ENCODE data around the gene DCLK3. TPM values are rescaled to one million over a fixed set of nuclear protein-coding genes. Genes with fewer than 3 reads are reported as not detected.

The DCLK3 gene
- total RNA-seq, 1 experiment from 2014 or later, result 0.06 TPM

- CTCF ChIA-PET, result no interaction called here
- no peaks in the 10 kb centered on the region for H3K36me3 ChIP-seq (ENCODE audit: insufficient read depth, low read length, poor library complexity, severe bottlenecking)
- no peak overlapping the region for H3K27ac ChIP-seq (ENCODE audit: low read depth, low read length, poor library complexity, severe bottlenecking)
- TF ChIP-seq, protein P1, sequence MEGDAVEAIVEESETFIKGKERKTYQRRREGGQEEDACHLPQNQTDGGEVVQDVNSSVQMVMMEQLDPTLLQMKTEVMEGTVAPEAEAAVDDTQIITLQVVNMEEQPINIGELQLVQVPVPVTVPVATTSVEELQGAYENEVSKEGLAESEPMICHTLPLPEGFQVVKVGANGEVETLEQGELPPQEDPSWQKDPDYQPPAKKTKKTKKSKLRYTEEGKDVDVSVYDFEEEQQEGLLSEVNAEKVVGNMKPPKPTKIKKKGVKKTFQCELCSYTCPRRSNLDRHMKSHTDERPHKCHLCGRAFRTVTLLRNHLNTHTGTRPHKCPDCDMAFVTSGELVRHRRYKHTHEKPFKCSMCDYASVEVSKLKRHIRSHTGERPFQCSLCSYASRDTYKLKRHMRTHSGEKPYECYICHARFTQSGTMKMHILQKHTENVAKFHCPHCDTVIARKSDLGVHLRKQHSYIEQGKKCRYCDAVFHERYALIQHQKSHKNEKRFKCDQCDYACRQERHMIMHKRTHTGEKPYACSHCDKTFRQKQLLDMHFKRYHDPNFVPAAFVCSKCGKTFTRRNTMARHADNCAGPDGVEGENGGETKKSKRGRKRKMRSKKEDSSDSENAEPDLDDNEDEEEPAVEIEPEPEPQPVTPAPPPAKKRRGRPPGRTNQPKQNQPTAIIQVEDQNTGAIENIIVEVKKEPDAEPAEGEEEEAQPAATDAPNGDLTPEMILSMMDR (conservative IDR thresholded peaks at IDR 0.05; ENCODE audit: low read depth, low read length), result no peak
- TF ChIP-seq EZH2 (IDR thresholded peaks at IDR 0.05; ENCODE audit: borderline replicate concordance, low read depth, low read length, poor library complexity, severe bottlenecking), result no peak
- BruUV-seq (replicated peaks), result no TSS peak
- no peak overlapping the region for H3K4me3 ChIP-seq (ENCODE audit: low read depth, low read length, poor library complexity, severe bottlenecking)
- intact Hi-C loops (cut with micrococcal nuclease; ENCODE audit: unreplicated experiment), result no loop called here
- no peak for DNase-seq (ENCODE audit: low spot score)
- POLR2A ChIA-PET (ENCODE audit: low non-redundant PET), result no interaction called here
- H3K9me3 ChIP-seq (ENCODE audit: low read depth, low read length, poor library complexity, severe bottlenecking), result no peaks in the 10 kb centered on the region
- no peaks in the 10 kb centered on the region for H3K27me3 ChIP-seq (replicated peaks; ENCODE audit: insufficient read depth, low read depth, low read length, poor library complexity)
- H3K4me1 ChIP-seq (ENCODE audit: insufficient read depth, low read length, poor library complexity, severe bottlenecking), result no peaks in the 10 kb centered on the region
These were observed 30.6 kb downstream of the DCLK3 start for GRCh38 chr3:36733723-36734122.

DNA sequence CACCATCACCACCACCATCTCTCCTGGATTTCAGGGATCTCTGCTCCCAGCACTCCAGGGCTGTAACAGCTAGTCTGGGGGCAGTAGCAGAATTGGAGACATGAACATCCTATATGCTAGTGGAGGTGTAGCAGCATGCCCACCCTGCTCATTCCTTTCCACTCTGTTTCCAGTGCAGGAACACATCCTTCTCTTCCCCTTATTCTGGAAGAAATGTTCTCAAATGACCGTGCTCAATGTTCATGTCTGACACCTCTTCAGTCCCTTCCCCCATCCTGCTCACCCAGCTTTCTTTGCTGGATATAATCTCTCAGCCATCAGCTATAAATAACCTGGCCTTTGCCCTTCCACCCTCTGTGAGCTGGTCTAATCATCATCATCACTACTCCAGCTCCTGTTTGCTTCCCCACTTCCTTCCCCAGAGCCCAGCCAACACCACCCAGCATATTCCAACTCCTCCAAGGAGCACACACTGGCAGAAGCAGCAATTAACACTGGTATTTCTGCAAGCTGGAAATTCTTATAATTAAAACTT is 31.1 kb downstream of the DCLK3 start:
- no peaks in the 10 kb centered on the region for H3K27me3 ChIP-seq (replicated peaks; ENCODE audit: insufficient read depth, low read depth, low read length, poor library complexity)
- ChIA-PET POLR2A (ENCODE audit: low non-redundant PET) (no interaction called here), CTCF (no interaction called here)
- no peaks in the 10 kb centered on the region for H3K4me1 ChIP-seq (ENCODE audit: insufficient read depth, low read length, poor library complexity, severe bottlenecking)
- H3K4me3 ChIP-seq (ENCODE audit: low read depth, low read length, poor library complexity, severe bottlenecking), result no peak overlapping the region
- no peaks in the 10 kb centered on the region for H3K36me3 ChIP-seq (ENCODE audit: insufficient read depth, low read length, poor library complexity, severe bottlenecking)
- no peak for DNase-seq (ENCODE audit: low spot score)
- no peak overlapping the region for H3K27ac ChIP-seq (ENCODE audit: low read depth, low read length, poor library complexity, severe bottlenecking)
- intact Hi-C loops (cut with micrococcal nuclease; ENCODE audit: unreplicated experiment), result no loop called here
- TF ChIP-seq, protein P1 (conservative IDR thresholded peaks at IDR 0.05; ENCODE audit: low read depth, low read length), result no peak
- no peak for TF ChIP-seq EZH2 (IDR thresholded peaks at IDR 0.05; ENCODE audit: borderline replicate concordance, low read depth, low read length, poor library complexity, severe bottlenecking)
- no TSS peak for BruUV-seq (replicated peaks)
- no peaks in the 10 kb centered on the region for H3K9me3 ChIP-seq (ENCODE audit: low read depth, low read length, poor library complexity, severe bottlenecking)

DNA sequence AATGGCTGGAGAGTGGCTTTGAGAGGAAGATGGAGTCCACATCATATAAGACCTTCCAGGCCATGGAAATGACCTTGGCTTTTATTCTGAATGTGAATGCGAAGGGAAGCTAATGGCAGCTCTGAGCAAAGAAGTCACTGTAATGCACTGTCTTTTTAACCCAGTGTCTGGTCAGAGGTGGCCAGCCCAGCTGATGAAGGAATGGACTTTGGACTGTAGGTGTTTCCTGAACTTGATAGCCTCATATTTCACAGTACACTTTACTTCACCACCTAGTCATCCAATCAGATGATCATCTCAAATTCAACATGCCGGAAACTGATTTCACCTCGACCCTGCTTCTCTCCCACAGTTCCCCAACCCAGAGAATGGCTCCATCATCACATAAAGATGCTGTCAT is 33.4 kb downstream of the DCLK3 start:
- no peaks in the 10 kb centered on the region for H3K4me1 ChIP-seq (ENCODE audit: insufficient read depth, low read length, poor library complexity, severe bottlenecking)
- no peaks in the 10 kb centered on the region for H3K36me3 ChIP-seq (ENCODE audit: insufficient read depth, low read length, poor library complexity, severe bottlenecking)
- no peaks in the 10 kb centered on the region for H3K27me3 ChIP-seq (replicated peaks; ENCODE audit: insufficient read depth, low read depth, low read length, poor library complexity)
- no peak for DNase-seq (ENCODE audit: low spot score)
- no peaks in the 10 kb centered on the region for H3K9me3 ChIP-seq (ENCODE audit: low read depth, low read length, poor library complexity, severe bottlenecking)
- H3K4me3 ChIP-seq (ENCODE audit: low read depth, low read length, poor library complexity, severe bottlenecking), result no peak overlapping the region
- no peak overlapping the region for H3K27ac ChIP-seq (ENCODE audit: low read depth, low read length, poor library complexity, severe bottlenecking)
- intact Hi-C loops (cut with micrococcal nuclease; ENCODE audit: unreplicated experiment), result no loop called here
- ChIA-PET POLR2A (ENCODE audit: low non-redundant PET) (no interaction called here), CTCF (no interaction called here)
- no peak for TF ChIP-seq EZH2 (IDR thresholded peaks at IDR 0.05; ENCODE audit: borderline replicate concordance, low read depth, low read length, poor library complexity, severe bottlenecking)
- TF ChIP-seq, protein P1 (conservative IDR thresholded peaks at IDR 0.05; ENCODE audit: low read depth, low read length), result no peak
- no TSS peak for BruUV-seq (replicated peaks)
